ENCODE data around the gene B4GALNT3.
"Not testable (repeated sequence)": the region's sequence is repeated elsewhere in the genome, so short reads cannot be mapped to it uniquely, and the experiment has no call there.

B4GALNT3 gene

DNA sequence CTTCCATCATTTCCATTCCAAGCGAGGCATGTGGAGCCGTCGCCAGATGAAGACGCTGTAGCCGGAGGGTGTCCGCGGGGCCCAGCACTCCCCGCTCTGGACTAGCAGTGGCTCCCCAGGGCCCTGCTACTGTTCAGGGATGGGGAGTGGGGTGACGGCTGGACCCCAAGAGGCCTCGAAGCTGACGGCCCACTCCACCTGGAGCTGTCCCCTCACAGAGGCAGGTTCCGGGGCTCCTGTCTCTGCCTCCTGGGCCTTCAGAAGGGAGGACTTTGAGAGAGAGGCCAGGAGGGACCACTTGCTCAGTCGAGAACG is 101.6 kb downstream of the B4GALNT3 start:
- no peak for DNase-seq

DNA sequence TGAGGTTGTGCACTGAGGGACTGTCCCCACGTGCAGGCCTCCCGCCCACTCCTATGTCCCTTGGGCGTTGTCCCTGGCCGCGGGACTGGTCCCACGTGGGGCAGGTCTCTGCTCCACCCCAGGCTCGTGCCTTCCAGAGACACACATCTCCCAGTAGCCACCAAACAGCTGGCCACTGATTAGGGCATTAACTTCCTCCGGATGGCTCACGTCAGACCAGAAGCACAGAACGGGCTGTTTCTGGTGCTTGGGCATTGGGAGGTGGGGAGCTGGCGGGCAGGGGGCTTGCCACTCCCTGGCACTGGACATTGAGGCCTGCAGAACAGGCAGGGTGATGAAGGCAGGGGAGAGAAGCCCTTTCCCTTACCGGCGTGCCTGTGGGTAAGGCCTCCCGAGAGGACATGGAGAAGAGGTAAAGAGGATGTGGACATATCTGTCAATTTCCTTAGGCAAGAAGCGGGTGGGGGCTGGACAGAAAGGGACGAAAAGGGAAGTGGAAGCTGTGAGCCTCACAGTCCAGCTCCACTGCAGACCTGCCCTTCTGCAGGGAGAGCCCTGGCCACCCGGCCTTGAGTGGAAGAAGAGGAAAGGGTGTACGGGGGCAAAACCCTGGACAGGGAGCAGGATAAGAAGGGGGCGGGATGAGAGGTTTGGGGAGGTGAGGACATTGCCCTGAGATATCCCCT is 102.3 kb downstream of the B4GALNT3 start:
- DNase-seq = no peak

GRCh38 chr12:562634-563033 is 102.9 kb downstream of the B4GALNT3 start:
- no peak for DNase-seq

DNA sequence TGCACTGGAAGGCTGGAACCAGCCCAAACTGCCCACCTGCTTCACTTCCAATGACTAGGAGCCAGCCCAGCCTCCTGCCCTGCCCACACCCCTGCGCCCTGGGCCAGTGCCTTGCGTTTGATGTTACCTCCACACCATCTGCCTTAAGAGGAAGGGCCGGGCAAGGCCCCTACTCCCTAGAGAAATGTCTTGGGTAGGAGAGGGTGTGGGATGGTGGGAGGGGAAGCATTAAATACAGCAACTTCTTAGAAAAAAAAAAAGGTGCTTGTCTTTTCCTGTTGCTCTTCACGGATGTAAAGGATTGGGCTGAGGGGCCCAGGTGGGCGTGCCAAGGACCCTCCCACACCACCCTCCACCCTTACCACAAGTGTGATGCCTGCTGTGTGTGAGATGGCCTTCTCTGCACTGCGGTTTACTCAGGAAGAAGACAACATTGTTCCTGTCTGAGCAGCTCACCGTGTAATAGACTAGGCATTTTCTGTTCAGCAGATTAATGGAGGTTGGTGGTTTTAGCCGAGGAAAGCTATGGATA is 103.6 kb downstream of the B4GALNT3 start:
- no peak for DNase-seq

GRCh38 chr12:563787-564298 is 104.1 kb downstream of the B4GALNT3 start:
- no peak for DNase-seq

- no peak for DNase-seq
These were observed 105.4 kb downstream of the B4GALNT3 start for GRCh38 chr12:565161-565560.

DNA sequence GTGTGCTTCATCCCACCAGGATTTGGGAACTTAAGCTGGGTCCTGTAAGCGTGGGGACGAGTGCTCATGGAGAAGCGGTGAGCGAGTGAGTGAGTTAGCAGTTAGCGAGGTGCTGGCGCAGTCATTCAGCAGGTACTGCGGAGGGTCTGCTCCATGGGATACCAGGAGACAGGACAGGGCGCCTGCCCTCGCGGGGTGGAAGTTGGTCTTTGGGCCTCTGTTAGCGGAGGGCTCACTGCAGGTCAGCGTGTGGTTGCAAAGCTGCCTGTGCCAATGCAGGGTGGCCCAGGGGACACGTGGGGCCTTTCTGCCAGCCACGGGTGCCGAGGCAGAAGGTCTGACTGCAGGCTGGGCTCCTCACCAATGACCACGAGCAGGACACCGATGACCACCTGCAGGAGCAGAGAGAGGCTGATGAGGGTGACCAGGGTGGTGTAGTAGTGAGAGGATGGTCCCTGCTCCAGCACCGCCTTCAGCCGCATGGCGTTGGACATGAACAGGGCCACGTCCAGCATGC is 105.9 kb downstream of the B4GALNT3 start:
- no peak for DNase-seq

DNA sequence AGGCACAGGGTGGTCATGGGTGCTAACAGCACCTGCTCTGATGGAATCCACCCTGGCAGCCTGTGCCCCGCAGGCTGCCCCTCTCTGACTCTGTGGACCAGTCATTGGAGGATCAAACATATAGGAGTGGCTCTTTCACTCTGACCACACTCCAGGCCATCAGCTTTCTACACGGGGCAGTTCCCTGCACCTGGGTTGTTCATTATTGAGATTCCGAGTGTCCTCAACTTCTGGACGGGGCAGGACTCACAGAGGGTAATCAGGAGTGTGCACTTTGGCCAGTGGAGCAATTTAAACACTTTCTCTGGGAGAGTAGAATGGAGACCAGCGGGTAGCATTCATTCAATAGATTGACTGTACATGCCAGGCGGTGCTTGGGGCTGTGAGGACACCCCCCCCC is 108.7 kb downstream of the B4GALNT3 start:
- DNase-seq = no peak

GRCh38 chr12:569091-569676 is 109.4 kb downstream of the B4GALNT3 start:
- DNase-seq = no peak

DNA sequence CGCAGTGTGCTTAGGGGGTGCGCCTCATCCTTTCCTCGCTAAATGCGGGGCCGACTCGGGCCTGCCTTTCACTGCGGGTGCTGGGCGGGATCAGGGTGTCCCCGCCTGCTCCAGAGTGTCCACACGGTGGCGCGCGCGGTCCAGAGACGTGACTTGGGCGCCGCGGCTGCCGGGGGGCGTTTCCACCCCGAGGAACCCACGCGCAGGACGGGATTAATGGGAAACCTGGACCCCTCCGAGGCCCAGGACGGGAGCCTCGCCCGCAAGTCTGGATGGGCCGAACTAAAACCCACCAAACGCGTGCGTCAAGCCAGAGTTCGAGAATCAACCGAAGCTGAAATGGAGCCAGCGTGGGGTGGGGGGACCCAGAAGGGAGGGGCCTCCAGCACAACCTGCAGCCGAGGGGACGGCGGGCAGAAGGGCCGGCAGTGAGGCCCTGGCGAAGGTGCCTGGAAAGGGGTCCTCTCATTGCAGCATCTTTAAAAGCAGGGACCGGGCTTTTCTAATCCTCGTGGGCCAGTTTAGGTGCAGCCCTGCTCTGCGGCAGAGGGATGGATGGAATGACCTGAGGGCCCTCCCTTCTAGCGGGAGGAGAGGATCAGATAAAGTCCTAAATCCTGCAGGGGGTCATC is 110.2 kb downstream of the B4GALNT3 start:
- DNase-seq = peak; percentile 84

- DNase-seq = no peak
These were observed 110.7 kb downstream of the B4GALNT3 start for GRCh38 chr12:570435-570920.

DNA sequence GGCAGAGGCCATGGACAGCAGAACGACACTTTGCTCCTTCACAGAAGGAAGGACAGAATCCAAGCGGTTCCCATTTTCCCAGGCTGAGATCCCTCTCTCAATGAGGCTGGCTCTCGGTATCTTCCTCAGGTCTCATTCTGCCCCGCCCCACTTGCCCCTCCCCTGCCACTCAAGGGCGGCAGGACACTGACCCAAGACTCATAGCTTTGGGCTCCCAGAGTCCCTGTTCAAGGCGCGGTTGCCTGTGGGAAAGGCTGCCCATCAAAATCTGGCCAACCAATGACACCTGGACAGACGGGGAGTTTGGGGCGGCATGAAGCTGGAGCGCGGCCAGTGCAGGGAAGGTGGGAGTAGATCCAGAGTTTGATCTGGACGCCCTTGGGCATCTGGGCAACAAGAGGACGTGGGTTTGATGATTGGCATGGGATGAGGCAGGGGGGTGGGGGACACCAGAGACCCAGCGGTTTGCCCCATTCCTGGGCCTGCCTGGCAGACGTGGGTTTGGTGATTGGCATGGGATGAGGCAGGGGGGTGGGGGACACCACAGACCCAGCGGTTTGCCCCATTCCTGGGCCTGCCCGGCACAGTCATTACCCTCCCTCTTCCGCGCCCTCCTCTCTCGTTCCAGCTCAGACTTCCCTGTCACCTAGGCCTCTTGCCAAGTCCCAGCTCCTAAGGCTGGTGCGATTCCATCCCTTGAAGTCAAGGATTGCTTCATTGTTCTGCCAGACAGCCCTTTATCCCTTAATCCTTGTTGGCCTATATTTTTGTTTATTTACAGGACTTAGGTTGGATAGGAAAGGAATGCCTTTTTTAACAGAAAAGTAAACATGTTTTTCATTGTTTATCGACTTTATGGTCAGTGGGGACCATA is 111.4 kb downstream of the B4GALNT3 start:
- no peak for DNase-seq

- DNase-seq = no peak
These were observed 112.2 kb downstream of the B4GALNT3 start for GRCh38 chr12:571795-572531.

DNA sequence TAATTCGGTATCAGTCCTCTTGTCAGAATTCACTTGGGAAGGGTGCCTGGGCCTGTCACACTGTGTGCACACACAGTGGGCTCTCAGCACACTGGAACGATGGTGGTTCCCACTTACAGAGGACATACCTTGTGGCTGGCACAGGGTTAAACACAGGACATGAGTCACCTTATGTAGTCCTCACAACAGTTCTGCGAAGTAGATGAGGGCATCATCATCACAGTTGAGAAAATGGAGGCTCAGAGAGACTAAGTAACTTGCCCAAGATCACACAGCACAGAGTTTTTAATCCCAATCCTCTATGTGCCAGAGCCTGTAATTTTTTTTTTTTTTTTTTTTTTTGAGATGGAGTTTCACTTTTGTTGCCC is 112.8 kb downstream of the B4GALNT3 start:
- no peak for DNase-seq

- no peak for DNase-seq
These were observed 113.5 kb downstream of the B4GALNT3 start for GRCh38 chr12:573232-573631.

- no peak for DNase-seq
These were observed 114.9 kb downstream of the B4GALNT3 start for GRCh38 chr12:574475-575128.

DNA sequence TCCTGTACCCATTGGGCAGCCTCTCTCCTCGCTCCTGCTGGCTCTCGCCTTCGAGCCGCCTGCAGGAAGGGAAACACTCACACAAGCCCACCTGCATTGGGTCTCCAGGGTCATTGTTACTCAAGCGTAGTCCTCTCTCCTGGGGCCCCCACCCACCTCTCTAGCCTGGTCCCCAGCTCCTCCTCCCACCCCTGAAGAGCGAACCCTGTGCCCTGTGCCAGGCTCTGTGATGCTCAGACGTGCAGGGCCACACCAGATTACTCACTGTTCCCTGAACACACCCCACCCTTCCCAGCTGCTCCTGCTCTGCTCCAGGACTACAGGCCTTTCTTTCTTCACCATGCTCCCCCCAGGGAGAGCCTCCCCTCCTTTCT is 115.4 kb downstream of the B4GALNT3 start:
- DNase-seq = no peak

DNA sequence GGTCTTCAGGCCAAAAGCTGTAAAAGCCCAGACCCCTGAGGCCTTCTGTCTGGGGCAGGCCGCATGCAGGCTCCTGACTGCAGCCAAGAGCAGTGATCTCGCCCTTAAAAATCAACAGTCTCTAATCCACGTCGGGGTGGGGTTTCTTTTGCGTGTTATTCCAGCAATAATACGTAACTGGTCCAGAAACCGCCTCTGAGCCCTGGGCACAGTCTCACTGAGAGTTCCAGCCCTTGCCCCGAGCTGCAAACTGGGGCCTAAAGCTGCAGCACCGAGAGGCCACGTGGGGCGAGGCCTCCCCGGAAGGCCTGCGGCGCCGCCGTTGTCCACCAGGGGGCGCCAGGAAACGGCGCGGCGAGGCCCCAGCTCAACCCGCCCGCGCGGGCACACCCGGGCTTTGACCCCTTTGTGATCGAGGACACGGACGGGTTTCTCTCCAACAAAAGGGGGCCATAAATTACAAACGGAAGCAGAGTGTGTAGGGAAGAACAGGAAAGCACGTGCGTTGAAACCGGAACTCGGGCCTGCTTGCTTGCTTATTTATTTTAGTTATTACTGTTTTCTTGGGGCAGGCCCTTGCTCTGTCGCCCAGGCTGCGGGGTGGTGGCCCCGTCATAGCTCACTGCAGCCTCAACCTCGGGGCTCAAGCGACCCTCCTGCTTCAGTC is 116.3 kb downstream of the B4GALNT3 start:
- DNase-seq = peak; percentile 73

DNA sequence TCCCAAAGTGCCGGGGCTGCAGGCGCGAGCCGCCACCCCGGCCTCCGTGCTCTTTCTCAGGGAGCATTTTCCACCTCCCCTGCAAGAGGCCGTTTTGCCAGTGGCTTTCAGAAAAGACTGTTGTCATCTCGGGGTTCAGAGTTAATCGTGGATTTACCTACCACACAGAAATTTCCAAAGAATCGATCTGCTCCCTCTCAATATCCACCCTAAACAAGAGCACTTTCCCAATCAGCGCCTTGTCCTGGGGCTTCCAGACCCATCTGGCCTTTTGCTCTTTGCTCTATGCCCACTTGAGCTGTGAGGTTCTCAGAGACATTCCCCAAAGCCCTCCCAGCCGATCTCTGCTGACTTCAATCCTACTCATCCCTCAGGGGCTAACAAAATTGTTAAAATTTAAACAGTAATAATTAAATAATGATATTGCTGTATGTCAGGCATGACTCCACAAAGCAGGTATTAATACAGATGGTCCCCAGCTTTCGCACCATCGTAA is 116.9 kb downstream of the B4GALNT3 start:
- no peak for DNase-seq

GRCh38 chr12:577994-578747 is 118.4 kb downstream of the B4GALNT3 start:
- DNase-seq = not testable (repeated sequence)

Measured in NCI-H1436 (cell line).